CD4-positive, alpha-beta T cell treated with Interleukin-12 subunit alpha and Interleukin-12 subunit beta, for 1 hour (primary cell): ENCODE measurements around the gene PAIP2B.
"Not testable (repeated sequence)": the region's sequence is repeated elsewhere in the genome, so short reads cannot be mapped to it uniquely, and the experiment has no call there.

Source experiments
- DNase-seq: peaks from one replicate; pipeline ENCODE4 v3.0.0-alpha.2; 2020

PAIP2B gene

DNA sequence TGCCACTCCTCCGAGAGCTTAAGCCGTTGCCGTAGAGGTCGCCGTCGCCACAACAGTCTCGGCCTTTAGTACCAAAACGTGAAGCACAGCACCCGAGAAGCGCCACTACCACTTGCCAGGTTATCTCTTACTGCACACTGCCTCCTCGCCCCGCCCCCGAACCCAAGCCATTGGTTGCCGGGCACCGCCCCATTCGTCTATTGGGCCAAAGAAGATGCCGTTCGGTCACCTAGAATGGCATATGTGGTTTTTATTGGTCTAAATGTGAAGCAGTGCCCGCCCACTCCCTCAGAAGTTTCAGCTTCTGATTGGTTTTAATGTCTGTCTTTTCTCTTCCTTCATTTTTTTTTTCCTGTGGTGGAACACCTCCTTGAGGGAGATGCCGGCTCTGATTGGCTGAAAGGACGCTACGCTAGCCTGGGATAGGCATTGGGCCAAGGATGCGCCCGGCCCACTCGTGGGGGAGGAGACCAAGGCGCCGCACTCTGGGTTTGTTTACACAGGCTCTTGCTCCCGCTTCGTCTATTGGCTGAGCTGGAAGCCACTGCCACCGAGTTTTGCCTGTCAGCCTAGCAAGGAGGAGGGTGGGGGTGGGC lies at the start of gene PAIP2B:
PAIP2B (minus strand) TSS at position 139 of the 596 bp plus-strand sequence. CDS start 24,514 bp downstream, outside the sequence.
- peak; percentile 98 for DNase-seq

DNA sequence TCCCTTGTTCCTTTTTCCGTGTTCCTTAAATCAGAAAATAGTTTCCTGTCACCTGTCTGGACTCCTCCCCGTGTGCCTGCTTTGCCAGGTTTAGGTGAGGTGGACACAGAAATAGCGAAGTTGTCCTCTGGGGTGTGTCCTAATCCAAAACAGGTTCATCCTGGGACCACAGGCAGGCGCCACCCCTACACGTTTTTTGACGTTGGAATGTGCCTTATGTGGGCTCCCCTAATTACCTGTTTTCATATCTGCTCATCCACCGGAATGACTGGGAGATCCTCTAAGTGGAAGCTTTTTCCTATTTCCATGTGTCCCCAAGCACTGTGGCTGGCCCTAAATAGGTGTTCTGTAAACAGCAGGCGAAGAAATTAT lies 49.0 kb upstream of the PAIP2B start:
- DNase-seq, result no peak

- DNase-seq, result no peak
Observed at GRCh38 chr2:71269511-71270090, 42.7 kb upstream of the PAIP2B start.

- DNase-seq, result no peak
Observed at GRCh38 chr2:71263386-71263785, 36.5 kb upstream of the PAIP2B start.

- DNase-seq, result no peak
Observed at GRCh38 chr2:71261534-71261933, 34.6 kb upstream of the PAIP2B start.

DNA sequence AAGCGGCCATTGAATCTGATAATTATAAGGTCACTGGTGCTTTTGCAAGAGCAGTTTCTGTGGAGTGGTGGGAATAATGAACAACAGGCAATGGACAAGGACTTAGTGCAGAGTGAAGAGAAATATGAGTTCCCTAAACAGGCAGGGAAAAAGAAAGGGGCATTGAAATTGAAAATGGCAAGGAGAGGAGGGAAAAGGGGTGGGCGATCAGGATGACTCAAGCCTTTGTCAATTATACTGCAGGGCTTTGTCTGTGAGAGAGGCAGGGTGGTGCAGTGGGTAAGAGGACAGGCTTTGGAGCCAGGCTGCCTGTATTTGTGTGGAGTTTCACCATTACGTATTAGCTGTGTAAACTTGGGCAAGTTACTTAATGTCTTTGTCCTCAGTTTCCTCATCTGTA lies 29.5 kb upstream of the PAIP2B start:
- no peak for DNase-seq

DNA sequence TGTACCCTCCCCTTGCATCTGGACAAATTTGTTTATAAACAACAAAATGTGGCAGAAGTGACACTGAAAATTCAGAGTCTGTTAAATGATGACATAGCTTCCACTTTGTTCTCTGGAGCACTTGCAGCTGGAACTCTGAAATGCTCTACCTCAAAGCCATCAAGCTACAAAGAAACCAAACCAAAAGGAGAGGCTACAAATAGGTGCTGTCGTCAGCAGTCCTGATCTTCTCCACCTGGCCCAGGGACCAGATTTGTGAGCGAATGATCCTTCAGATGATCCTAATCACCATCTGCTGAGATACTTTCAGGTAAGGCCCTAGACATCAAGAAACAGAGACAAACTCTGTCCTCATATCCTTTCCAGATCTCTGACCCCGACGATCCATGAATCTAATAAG lies 27.9 kb upstream of the PAIP2B start:
- no peak for DNase-seq

GRCh38 chr2:71254078-71254477 lies 27.2 kb upstream of the PAIP2B start:
- DNase-seq, result no peak

DNA sequence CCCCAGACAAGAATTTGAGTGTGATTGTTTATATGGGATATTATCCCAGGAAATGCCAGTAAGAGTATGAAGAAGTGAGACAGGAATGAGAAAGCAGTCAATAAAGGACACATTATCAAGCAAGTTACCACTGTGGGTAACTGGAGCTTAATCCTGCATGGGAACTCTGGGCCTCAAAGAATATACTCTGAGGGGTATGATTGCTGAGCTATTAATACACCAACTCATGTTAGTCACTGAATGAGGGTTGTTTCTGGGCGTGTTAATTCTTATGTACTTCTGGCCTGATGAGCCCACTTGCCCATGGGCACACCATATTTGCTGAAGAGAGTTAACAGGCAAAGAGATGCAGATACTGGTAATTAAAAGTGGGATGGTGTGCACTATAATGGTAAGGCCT lies 26.6 kb upstream of the PAIP2B start:
- no peak for DNase-seq

DNA sequence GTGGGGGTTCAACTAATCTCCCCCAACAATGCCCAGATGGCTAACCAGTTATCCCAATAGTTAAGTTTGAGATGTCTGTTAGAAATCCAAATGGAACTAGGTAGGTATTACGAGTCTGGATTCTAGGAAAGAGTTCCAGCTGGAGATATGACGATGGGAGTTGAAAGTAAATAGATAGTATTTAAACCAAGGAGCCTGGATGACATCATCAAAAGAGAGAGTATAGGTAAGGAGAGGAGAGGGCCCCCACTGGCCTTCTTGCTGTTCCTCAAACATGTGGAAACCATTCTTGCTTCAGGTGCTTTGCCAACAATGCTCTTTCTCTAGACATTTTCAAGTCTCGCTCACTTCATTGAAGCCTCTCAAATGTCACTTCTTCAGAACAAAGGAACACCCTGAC lies 26.0 kb upstream of the PAIP2B start:
- DNase-seq, result no peak

GRCh38 chr2:71250935-71251334 lies 24.0 kb upstream of the PAIP2B start:
- no peak for DNase-seq

- DNase-seq, result no peak
Observed at GRCh38 chr2:71244302-71244660, 17.4 kb upstream of the PAIP2B start.

GRCh38 chr2:71243634-71244301 lies 16.9 kb upstream of the PAIP2B start:
- DNase-seq, result no peak

GRCh38 chr2:71240794-71241193 lies 13.9 kb upstream of the PAIP2B start:
- no peak for DNase-seq

- DNase-seq, result no peak
Observed at GRCh38 chr2:71238089-71238488, 11.2 kb upstream of the PAIP2B start.

DNA sequence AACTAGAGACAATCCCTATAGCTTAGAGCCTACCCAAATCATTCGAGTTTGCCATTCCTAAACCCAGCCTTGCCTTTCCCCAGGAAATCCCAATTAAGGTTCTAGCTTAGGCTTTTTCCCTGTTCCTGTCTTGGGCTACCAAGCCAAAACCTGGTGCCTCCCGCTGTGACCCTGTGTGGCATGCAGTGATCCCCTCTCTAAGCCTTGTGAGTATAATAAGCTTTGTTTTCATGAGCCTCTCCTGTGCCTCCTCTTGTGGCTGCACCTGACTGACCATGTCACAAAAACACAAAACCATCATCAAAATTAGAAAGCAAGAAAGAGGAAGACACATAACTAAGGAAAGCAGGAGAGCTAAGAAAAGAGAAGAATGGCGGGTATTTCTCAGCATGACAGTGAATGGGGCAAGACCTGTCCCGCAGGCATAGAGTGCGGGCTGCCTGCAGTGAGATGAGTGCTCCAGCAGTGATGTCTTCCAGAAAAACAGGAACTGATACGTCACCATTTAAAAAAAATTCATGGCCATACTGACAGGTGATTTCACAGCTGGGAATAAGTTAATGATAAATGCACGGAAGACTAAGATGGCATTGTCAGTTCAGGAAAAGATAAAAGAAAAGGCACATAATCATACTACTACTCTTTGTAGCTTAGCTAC lies 9.2 kb upstream of the PAIP2B start:
- DNase-seq, result no peak

DNA sequence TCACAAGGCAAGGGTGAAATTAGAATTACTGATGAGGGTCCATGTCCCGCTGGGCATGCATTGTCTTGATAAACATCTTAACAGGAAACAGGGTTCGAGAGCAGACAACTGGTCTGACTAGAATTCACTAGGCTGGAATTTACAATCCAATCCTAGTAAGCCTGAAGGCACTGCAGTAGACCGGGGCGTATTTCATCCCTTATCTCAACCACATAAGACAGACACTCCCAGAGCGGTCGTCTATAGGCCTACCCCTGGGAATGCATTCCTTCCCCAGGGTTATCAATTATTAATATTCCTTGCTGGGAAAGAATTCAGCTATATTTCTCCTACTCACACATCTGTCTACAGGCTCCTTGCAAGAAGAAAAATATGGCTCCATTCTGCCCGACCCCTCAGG lies 6.2 kb upstream of the PAIP2B start:
- not testable (repeated sequence) for DNase-seq

- DNase-seq, result peak; percentile 22
Observed at GRCh38 chr2:71226096-71226964, 573 bp downstream of the PAIP2B start.

DNA sequence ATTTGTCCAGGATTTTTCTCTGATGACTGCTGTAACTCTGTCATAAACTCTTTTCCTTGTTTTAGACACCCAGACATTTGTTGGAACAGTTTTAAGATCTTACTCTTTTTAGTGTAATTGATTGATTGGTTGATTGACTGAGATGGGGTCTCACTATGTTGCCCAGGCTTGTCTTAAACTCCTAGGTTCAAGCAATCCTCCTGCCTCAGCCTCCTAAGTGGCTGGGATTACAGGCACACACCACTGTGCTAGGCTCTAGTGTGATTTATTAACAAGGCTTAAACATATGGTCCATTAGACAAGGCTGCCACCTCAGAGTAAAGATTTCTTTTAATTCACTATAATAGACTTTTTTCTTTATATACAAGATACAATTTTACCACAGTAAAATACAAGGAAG lies 2.0 kb downstream of the PAIP2B start:
- no peak for DNase-seq

DNA sequence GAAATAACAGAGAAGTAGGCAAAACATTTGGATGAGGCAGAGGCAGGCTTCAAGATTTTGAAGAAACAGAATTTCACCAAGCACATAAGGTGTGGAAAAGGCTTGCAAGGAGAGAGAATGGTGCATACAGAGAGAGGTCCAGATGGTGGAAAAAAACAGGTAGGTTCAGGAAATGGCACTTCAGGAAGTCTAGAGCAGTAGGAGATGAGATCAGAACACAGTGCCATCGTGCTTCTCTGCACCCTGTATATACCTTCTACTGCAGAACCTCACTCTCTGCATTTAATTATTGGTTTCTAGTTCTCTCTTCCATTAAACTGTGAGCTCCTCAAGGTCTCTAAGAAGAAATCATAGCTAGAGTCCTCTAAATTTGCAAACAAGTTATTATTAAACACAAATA lies 2.4 kb downstream of the PAIP2B start:
- no peak for DNase-seq

DNA sequence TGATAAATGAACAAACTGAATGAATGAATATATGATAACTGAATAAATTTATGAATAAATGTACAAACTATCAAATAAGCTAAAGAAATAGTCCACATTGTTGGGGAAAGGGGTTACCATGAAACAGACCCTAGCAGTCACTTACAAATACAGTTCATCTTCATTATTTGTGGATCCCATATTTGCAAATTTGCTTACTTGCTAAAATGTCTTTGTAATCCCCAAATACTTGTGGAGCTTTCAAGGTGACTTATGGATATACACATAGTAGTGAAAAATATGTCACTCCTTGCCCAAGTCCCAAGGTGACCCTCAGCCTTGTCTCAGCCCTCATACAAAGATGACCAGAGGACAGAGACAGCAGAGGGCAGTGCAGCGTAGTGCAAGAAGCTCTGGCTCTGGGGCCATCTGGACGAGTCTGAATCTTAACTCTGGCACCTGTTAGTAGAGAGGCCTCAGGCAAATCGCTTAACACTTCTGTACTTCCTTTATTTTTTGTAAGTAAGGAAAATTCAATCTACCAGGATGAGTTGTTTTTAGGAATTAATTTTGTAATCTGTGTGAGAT lies 3.1 kb downstream of the PAIP2B start:
- no peak for DNase-seq

GRCh38 chr2:71220743-71221142 lies 6.2 kb downstream of the PAIP2B start:
- DNase-seq, result no peak

GRCh38 chr2:71216501-71216900 lies 10.4 kb downstream of the PAIP2B start:
- no peak for DNase-seq
